HG03558 (cell line): ENCODE measurements around the gene PARD6G.

Source experiments
- ATAC-seq: cut with Tn5 transposase; IDR thresholded peaks from one replicate; pipeline ENCODE4 v1.9.1; 2021; ENCODE audit warnings: moderate number of reproducible peaks; ENCODE audit not compliant: unreplicated experiment; ENCODE audit errors: extremely low read depth

PARD6G gene

GRCh38 chr18:80124131-80124530, 123.2 kb downstream of the PARD6G start:
- no peak for ATAC-seq

- ATAC-seq: no peak
These were observed 126.4 kb downstream of the PARD6G start for GRCh38 chr18:80120932-80121331.

GRCh38 chr18:80119111-80119510, 128.2 kb downstream of the PARD6G start:
- ATAC-seq: no peak

- ATAC-seq: no peak
These were observed 132.3 kb downstream of the PARD6G start for GRCh38 chr18:80115035-80115434.

GRCh38 chr18:80112624-80113248, 134.6 kb downstream of the PARD6G start:
- ATAC-seq: no peak

- no peak for ATAC-seq
These were observed 137.6 kb downstream of the PARD6G start for GRCh38 chr18:80109676-80110078.

- ATAC-seq: peak; percentile 42
These were observed 138.3 kb downstream of the PARD6G start, which contains the start of gene ADNP2 for GRCh38 chr18:80108739-80109675. Gene ADNP2 (plus strand): TSS chr18:80109262. CDS start chr18:80117543, 8,281 bp downstream.

- no peak for ATAC-seq
These were observed 139.2 kb downstream of the PARD6G start for GRCh38 chr18:80108121-80108536.

- ATAC-seq: no peak
These were observed 139.9 kb downstream of the PARD6G start for GRCh38 chr18:80107426-80107825.
